ENCODE measurements around the gene NVL.

NVL gene

GRCh38 chr1:224234017-224234416 lies 96.0 kb downstream of the NVL start:
- Histone ChIP-seq H3K4me2 (ENCODE audit: low read depth, low read length, poor library complexity, severe bottlenecking) (no peak overlapping the region), H3K36me3 (ENCODE audit: insufficient read depth, low read length) (peaks cover 44% of the 10 kb centered on the region), H2AFZ (ENCODE audit: low read length) (no peak overlapping the region), H3K79me2 (ENCODE audit: insufficient read depth, low read length) (no peaks in the 10 kb centered on the region), H3F3A (ENCODE audit: low read depth) (no peaks in the 10 kb centered on the region), H3K9me3 (ENCODE audit: insufficient read depth, low read depth, low read length) (no peaks in the 10 kb centered on the region), H3K9me2 (replicated peaks; ENCODE audit: low read depth, low read length) (no peaks in the 10 kb centered on the region), H3K4me1 (ENCODE audit: insufficient read depth, low read length, poor library complexity, severe bottlenecking) (no peaks in the 10 kb centered on the region), H3K4me3 (ENCODE audit: low read length, poor library complexity, severe bottlenecking) (no peak overlapping the region), H4K20me1 (ENCODE audit: insufficient read depth, low read length, poor library complexity, severe bottlenecking) (no peaks in the 10 kb centered on the region), H3K9ac (ENCODE audit: low read depth, low read length, poor library complexity, severe bottlenecking) (no peak overlapping the region), H3K27me3 (ENCODE audit: insufficient read depth, low read length, poor library complexity, severe bottlenecking) (no peaks in the 10 kb centered on the region)
- no peak for TF ChIP-seq CTCF (conservative IDR thresholded peaks at IDR 0.05; ENCODE audit: low read length)
- no peak for TF ChIP-seq EZH2phosphoT487 (IDR thresholded peaks at IDR 0.05; ENCODE audit: borderline replicate concordance)

GRCh38 chr1:224226849-224227502 lies 103.0 kb downstream of the NVL start:
- Histone ChIP-seq H3K79me2 (ENCODE audit: insufficient read depth, low read length) (no peaks in the 10 kb centered on the region), H3K9ac (ENCODE audit: low read depth, low read length, poor library complexity, severe bottlenecking) (no peak overlapping the region), H3K4me1 (ENCODE audit: insufficient read depth, low read length, poor library complexity, severe bottlenecking) (no peaks in the 10 kb centered on the region), H3K9me2 (replicated peaks; ENCODE audit: low read depth, low read length) (no peaks in the 10 kb centered on the region), H3F3A (ENCODE audit: low read depth) (no peaks in the 10 kb centered on the region), H3K4me3 (ENCODE audit: low read length, poor library complexity, severe bottlenecking) (no peak overlapping the region), H3K9me3 (ENCODE audit: insufficient read depth, low read depth, low read length) (no peaks in the 10 kb centered on the region), H3K4me2 (ENCODE audit: low read depth, low read length, poor library complexity, severe bottlenecking) (no peak overlapping the region), H3K27me3 (ENCODE audit: insufficient read depth, low read length, poor library complexity, severe bottlenecking) (no peaks in the 10 kb centered on the region), H4K20me1 (ENCODE audit: insufficient read depth, low read length, poor library complexity, severe bottlenecking) (no peaks in the 10 kb centered on the region), H2AFZ (ENCODE audit: low read length) (no peak overlapping the region), H3K36me3 (ENCODE audit: insufficient read depth, low read length) (peaks cover 38% of the 10 kb centered on the region; the same call in 1 of the 2 replicates)
- TF ChIP-seq EZH2phosphoT487 (IDR thresholded peaks at IDR 0.05; ENCODE audit: borderline replicate concordance) (no peak), CTCF (conservative IDR thresholded peaks at IDR 0.05; ENCODE audit: low read length) (no peak)

GRCh38 chr1:224223819-224224714 lies 105.9 kb downstream of the NVL start:
- no peaks in the 10 kb centered on the region for H3K9me3 ChIP-seq (ENCODE audit: insufficient read depth, low read depth, low read length)
- H4K20me1 ChIP-seq (ENCODE audit: insufficient read depth, low read length, poor library complexity, severe bottlenecking), result no peaks in the 10 kb centered on the region
- no peaks in the 10 kb centered on the region for H3K4me1 ChIP-seq (ENCODE audit: insufficient read depth, low read length, poor library complexity, severe bottlenecking)
- peaks cover 22% of the 10 kb centered on the region; the same call in 1 of the 2 replicates for H3K36me3 ChIP-seq (ENCODE audit: insufficient read depth, low read length)
- H3K79me2 ChIP-seq (ENCODE audit: insufficient read depth, low read length), result no peaks in the 10 kb centered on the region
- no peak overlapping the region for H3K9ac ChIP-seq (ENCODE audit: low read depth, low read length, poor library complexity, severe bottlenecking)
- H3K9me2 ChIP-seq (replicated peaks; ENCODE audit: low read depth, low read length), result no peaks in the 10 kb centered on the region
- TF ChIP-seq EZH2phosphoT487 (IDR thresholded peaks at IDR 0.05; ENCODE audit: borderline replicate concordance) (no peak), CTCF (conservative IDR thresholded peaks at IDR 0.05; ENCODE audit: low read length) (no peak)
- H3K4me2 ChIP-seq (ENCODE audit: low read depth, low read length, poor library complexity, severe bottlenecking), result no peak overlapping the region
- H2AFZ ChIP-seq (ENCODE audit: low read length), result no peak overlapping the region
- no peaks in the 10 kb centered on the region for H3F3A ChIP-seq (ENCODE audit: low read depth)
- no peak overlapping the region for H3K4me3 ChIP-seq (ENCODE audit: low read length, poor library complexity, severe bottlenecking)
- no peaks in the 10 kb centered on the region for H3K27me3 ChIP-seq (ENCODE audit: insufficient read depth, low read length, poor library complexity, severe bottlenecking)

Measured in Loucy (cell line).